ENCODE results near the gene SRBD1.

The SRBD1 gene

DNA sequence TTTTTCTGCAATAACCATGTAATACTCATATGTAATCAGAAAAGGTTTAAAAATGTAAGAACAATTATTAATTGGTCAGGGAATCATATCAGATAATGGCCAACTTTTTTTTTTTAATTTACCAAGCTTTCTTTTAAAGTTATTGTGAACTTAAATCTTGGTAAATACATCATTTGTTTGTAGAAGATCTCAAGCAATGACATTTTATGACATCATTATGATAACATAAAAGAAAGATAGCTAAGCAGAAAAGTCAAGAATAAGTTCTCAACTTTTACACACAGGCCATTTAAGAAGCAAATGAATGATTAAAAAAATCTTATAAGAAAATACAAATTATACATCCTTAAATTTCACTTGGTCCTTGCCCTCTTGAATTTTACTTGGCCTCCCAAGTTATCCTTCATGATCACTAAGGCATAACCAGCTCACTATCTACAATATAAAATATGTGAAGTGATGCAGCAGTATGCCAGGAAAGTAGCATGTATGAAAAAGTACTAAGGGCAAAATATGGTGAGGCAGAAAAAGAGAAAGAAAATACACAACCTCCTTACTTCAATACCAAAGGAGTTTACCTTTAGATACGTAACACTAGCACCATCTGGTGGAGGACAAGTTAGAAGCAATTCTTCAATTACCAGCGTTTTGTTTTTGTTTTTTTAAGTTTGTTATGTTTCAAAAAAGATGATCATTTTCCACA is 116.6 kb downstream of the SRBD1 start:
- TF ChIP-seq CTCF (IDR thresholded peaks at IDR 0.05), result peak; percentile 60
- no peak for TF ChIP-seq ZFX (IDR thresholded peaks at IDR 0.05; ENCODE audit: borderline replicate concordance)
- no peak overlapping the region for H3K27ac ChIP-seq

DNA sequence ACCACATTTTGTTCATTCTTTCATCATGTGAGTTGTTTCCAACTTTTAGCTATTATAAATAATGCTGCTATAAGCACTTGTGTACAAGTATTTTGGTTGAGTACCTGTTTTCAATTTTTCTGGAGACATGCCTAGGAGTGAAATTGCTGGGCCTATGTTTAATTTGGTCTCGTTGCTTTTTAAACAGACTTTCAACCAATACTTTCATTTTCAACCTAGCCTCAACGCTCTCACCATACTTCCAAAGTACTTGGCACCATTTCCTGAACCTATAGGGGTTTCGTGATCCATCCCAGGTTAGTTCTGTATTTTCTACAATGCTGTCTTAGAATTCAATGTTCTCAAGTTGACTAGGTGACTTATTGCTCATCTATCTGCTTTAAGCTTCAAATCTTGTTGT is 126.1 kb downstream of the SRBD1 start:
- H3K27ac ChIP-seq, result no peak overlapping the region
- TF ChIP-seq ZFX (IDR thresholded peaks at IDR 0.05; ENCODE audit: borderline replicate concordance) (no peak), CTCF (IDR thresholded peaks at IDR 0.05) (no peak)

DNA sequence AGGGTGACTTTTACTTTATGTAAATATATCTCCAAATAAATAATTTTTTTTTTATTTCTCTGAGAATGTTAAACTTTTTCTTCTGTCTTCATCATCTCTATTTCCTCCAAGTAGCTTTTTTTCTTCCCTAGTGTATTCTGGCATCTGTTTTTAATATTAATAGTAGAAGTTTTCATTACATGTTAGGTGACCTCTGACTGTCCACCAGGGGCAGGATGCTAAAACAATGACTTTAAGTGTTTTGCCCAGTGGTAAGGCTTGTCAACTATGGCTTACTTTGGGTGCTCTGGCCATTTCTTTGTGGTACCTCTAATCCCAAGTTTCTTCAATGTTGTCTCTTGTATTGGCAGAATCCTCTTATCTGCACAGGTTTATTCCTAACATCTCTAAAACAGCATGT is 127.1 kb downstream of the SRBD1 start:
- TF ChIP-seq CTCF (IDR thresholded peaks at IDR 0.05), result 0 out of 2 replicates have a peak, but pooled peaks have one; percentile 9
- no peak for TF ChIP-seq ZFX (IDR thresholded peaks at IDR 0.05; ENCODE audit: borderline replicate concordance)
- H3K27ac ChIP-seq, result no peak overlapping the region

- no peak overlapping the region for H3K27ac ChIP-seq
- TF ChIP-seq ZFX (IDR thresholded peaks at IDR 0.05; ENCODE audit: borderline replicate concordance), result no peak
- no peak for TF ChIP-seq CTCF (IDR thresholded peaks at IDR 0.05)
Observed at GRCh38 chr2:45477546-45477945, 133.5 kb downstream of the SRBD1 start.

DNA sequence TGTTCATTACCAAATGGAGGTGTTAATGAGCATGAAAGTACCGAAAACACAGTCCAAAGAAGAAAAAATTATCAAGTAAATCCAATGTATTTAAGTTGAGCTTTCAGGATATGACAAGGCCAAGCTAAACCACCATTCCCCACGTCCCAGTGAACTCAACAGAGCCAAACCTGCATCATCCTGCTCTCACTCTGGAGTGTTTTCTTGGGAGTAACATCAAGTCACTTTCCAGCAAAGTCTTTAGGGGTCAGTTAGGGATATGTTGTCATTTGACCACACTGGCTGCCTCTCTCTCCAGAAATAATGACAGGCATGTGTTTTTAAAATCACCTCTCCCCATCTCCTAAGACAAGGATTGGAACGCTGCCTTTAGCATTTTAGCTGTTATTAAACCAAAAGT is 140.5 kb downstream of the SRBD1 start:
- TF ChIP-seq CTCF (IDR thresholded peaks at IDR 0.05) (no peak), ZFX (IDR thresholded peaks at IDR 0.05; ENCODE audit: borderline replicate concordance) (no peak)
- no peak overlapping the region for H3K27ac ChIP-seq

GRCh38 chr2:45469314-45470099 is 141.6 kb downstream of the SRBD1 start:
- TF ChIP-seq ZFX (IDR thresholded peaks at IDR 0.05; ENCODE audit: borderline replicate concordance) (no peak), CTCF (IDR thresholded peaks at IDR 0.05) (no peak)
- no peak overlapping the region for H3K27ac ChIP-seq

- no peak overlapping the region for H3K27ac ChIP-seq
- TF ChIP-seq ZFX (IDR thresholded peaks at IDR 0.05; ENCODE audit: borderline replicate concordance), result no peak
- no peak for TF ChIP-seq CTCF (IDR thresholded peaks at IDR 0.05)
Observed at GRCh38 chr2:45468279-45468678, 142.8 kb downstream of the SRBD1 start.

Measured in 22Rv1 (cell line).